Measurements from ENCODE around the gene SGMS1.

- TF ChIP-seq CTCF (optimal IDR thresholded peaks at IDR 0.05 in 1 of 3, IDR thresholded peaks at IDR 0.05 in 1 of 3, conservative IDR thresholded peaks at IDR 0.05 in 1 of 3; ENCODE audit: extremely low read depth in 1 of 3, insufficient read depth in 2 of 3, low read length in 3 of 3) (no peak), EZH2 (IDR thresholded peaks at IDR 0.05; ENCODE audit: low read length) (no peak)
Observed at GRCh38 chr10:50345545-50345944, 278.2 kb downstream of the SGMS1 start.
